Vagina (tissue), 2 donors: ENCODE data around the gene MARK1. TPM values are rescaled to one million over a fixed set of nuclear protein-coding genes. Genes with fewer than 3 reads are reported as not detected.
A peak's percentile ranks its signal among the peaks of the same experiment; 100 is the strongest.

ENCODE experiments used
- DNase-seq, 2 donors: peaks; one replicate each; pipeline ENCODE4 v3.0.0-alpha.2; 2017; ENCODE audit errors: extremely low spot score in 2 of 2
- H3K27ac ChIP-seq: fragments of 200-600 bp; sonication (generic); one replicate; pipeline ENCODE4 v1.5.1; 2019
- H3K27me3 ChIP-seq: fragments of 200-600 bp; sonication (generic); one replicate; pipeline ENCODE4 v1.5.1; 2019
- H3K36me3 ChIP-seq, 2 donors: fragments of 200-600 bp; sonication (generic); one replicate each; pipeline ENCODE4 v1.5.1; 2017 to 2019
- H3K4me1 ChIP-seq: fragments of 200-600 bp; sonication (generic); one replicate; pipeline ENCODE4 v1.5.1; 2019
- H3K4me3 ChIP-seq, 2 donors: fragments of 200-600 bp; sonication (generic); 1 replicate in 1 of 2; 2 replicates in 1 of 2; pipeline ENCODE4 v1.5.1; 2016 to 2019
- H3K9me3 ChIP-seq: fragments of 200-600 bp; sonication (generic); one replicate; pipeline ENCODE4 v1.5.1; 2019
- CTCF ChIP-seq, 3 experiments: fragments of 450-650 bp in 2 of 3; fragments of 200-600 bp in 1 of 3; sonication (generic) in 1 of 3; IDR thresholded peaks; one replicate each; pipeline ENCODE4 v1.5.1; 2017 to 2019; ENCODE audit warnings: antibody characterized with exemption in 3 of 3, mild to moderate bottlenecking in 2 of 3, moderate library complexity in 2 of 3
- POLR2A ChIP-seq, 2 donors: fragments of 450-650 bp; IDR thresholded peaks; one replicate each; pipeline ENCODE4 v1.6.1; 2017; ENCODE audit warnings: antibody characterized with exemption in 2 of 2, mild to moderate bottlenecking in 2 of 2, moderate library complexity in 2 of 2
- POLR2AphosphoS5 ChIP-seq, 2 donors: sonication (generic); formaldehyde crosslinking; IDR thresholded peaks; one replicate each; pipeline ENCODE4 v1.9.0; 2017; ENCODE audit warnings: antibody characterized with exemption in 2 of 2, mild to moderate bottlenecking in 2 of 2, low read depth in 1 of 2; ENCODE audit not compliant: insufficient read depth in 1 of 2
- intact Hi-C: fragments of 100-400 bp; cut with DNase I; formaldehyde crosslinking; loops from one replicate; pipeline ENCODE4 v1.15.1; 2023
- total RNA-seq: library from RNA; depleted of rRNA; stranded (reverse); fragments of >200 nt; gene quantifications from one replicate; pipeline ENCODE4 v1.2.3, GENCODE V29; 2016

The MARK1 gene
- total RNA-seq, 1 donor from 2014 or later = 13.0 TPM

DNA sequence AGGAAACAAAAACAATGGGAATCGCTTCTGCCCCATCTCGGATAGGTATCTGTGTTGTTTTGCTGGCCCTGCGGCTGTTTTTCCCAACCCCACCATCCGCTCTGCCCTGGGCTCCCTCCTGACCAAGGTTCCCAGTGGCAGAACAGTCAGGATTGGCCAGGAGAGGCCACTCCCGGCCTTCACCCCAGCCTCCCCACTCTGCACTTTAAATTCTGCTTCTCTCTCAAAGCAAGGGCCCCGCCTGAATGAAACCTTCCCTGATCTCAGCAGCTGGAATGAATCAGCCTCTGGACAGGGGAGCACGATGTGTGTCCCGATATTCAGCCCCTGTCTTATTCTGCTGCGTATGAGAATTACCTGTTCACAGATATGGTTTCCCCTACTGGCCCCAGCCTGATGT lies 178.5 kb downstream of the MARK1 start:
- intact Hi-C loops = loop anchor here (5.0 kb wide), 1 partner anchor 871 kb away; no protein-coding TSS in a partner anchor

GRCh38 chr1:220707160-220707559 lies 179.2 kb downstream of the MARK1 start:
- Histone ChIP-seq H3K27ac (no peak overlapping the region), H3K4me1 (no peaks in the 10 kb centered on the region), H3K36me3 (no peaks in the 10 kb centered on the region), H3K9me3 (no peaks in the 10 kb centered on the region), H3K4me3 (no peak overlapping the region), H3K27me3 (no peaks in the 10 kb centered on the region)
- intact Hi-C loops = loop anchor here (5.0 kb wide), 1 partner anchor 870 kb away; no protein-coding TSS in a partner anchor
- TF ChIP-seq POLR2A (IDR thresholded peaks at IDR 0.05) = no peak
- TF ChIP-seq POLR2AphosphoS5 (IDR thresholded peaks at IDR 0.05; ENCODE audit: insufficient read depth in 1 of 2, low read depth in 1 of 2) = no peak
- TF ChIP-seq CTCF (IDR thresholded peaks at IDR 0.05) = no peak
- peak in 1 of 2 donors; percentile 90 for DNase-seq

More for the DNA sequence above, 178.5 kb downstream of the MARK1 start:
- H3K36me3 ChIP-seq = no peaks in the 10 kb centered on the region
- H3K27ac ChIP-seq = no peak overlapping the region
- H3K27me3 ChIP-seq = no peaks in the 10 kb centered on the region
- no peak overlapping the region for H3K4me3 ChIP-seq
- no peaks in the 10 kb centered on the region for H3K4me1 ChIP-seq
- peak in 1 of 2 donors; percentile 87 for DNase-seq
- no peak for TF ChIP-seq CTCF (IDR thresholded peaks at IDR 0.05)
- no peak for TF ChIP-seq POLR2AphosphoS5 (IDR thresholded peaks at IDR 0.05; ENCODE audit: insufficient read depth in 1 of 2, low read depth in 1 of 2)
- no peak for TF ChIP-seq POLR2A (IDR thresholded peaks at IDR 0.05)
- no peaks in the 10 kb centered on the region for H3K9me3 ChIP-seq

DNA sequence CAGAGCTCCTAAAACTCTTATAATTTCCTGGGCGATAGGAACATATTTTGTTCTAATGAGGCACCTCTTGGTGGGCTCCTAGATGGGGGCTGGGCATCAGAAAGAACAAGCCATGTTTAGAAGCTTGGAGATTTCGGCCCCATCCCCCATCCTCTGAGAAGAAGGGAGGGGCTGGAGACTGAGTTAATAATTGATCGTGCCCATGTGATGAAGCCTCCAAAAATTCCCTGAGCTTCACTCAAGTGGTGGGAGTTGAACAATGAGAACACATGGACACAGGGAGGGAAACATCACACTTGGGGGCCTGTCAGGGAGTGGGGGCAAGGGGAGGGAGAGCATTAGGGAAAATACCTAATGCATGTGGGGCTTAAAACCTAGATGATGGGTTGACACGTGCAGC lies 180.3 kb downstream of the MARK1 start:
- TF ChIP-seq POLR2A (IDR thresholded peaks at IDR 0.05) (no peak), CTCF (IDR thresholded peaks at IDR 0.05) (no peak), POLR2AphosphoS5 (IDR thresholded peaks at IDR 0.05; ENCODE audit: insufficient read depth in 1 of 2, low read depth in 1 of 2) (no peak)
- Histone ChIP-seq H3K4me3 (no peak overlapping the region), H3K4me1 (no peaks in the 10 kb centered on the region), H3K27me3 (no peaks in the 10 kb centered on the region), H3K27ac (no peak overlapping the region), H3K36me3 (no peaks in the 10 kb centered on the region), H3K9me3 (no peaks in the 10 kb centered on the region)
- intact Hi-C loops = loop anchor here (5.0 kb wide), 1 partner anchor 869 kb away; no protein-coding TSS in a partner anchor
- no peak for DNase-seq

GRCh38 chr1:220708936-220709801 lies 181.2 kb downstream of the MARK1 start:
- no peak overlapping the region for H3K27ac ChIP-seq
- TF ChIP-seq CTCF (IDR thresholded peaks at IDR 0.05) (no peak), POLR2AphosphoS5 (IDR thresholded peaks at IDR 0.05; ENCODE audit: insufficient read depth in 1 of 2, low read depth in 1 of 2) (no peak)
- H3K27me3 ChIP-seq = no peaks in the 10 kb centered on the region
- no peaks in the 10 kb centered on the region for H3K36me3 ChIP-seq
- peak in 1 of 2 donors; percentile 34 for DNase-seq
- H3K4me1 ChIP-seq = no peaks in the 10 kb centered on the region
- no peaks in the 10 kb centered on the region for H3K9me3 ChIP-seq
- intact Hi-C loops = loop anchor here (5.0 kb wide), 1 partner anchor 868 kb away; no protein-coding TSS in a partner anchor
- no peak overlapping the region for H3K4me3 ChIP-seq

GRCh38 chr1:220710333-220710732 lies 182.4 kb downstream of the MARK1 start:
- Histone ChIP-seq H3K27me3 (no peaks in the 10 kb centered on the region), H3K9me3 (no peaks in the 10 kb centered on the region), H3K4me3 (no peak overlapping the region), H3K27ac (no peak overlapping the region), H3K36me3 (no peaks in the 10 kb centered on the region), H3K4me1 (no peaks in the 10 kb centered on the region)
- intact Hi-C loops = no loop called here
- TF ChIP-seq CTCF (IDR thresholded peaks at IDR 0.05) = no peak
- TF ChIP-seq POLR2AphosphoS5 (IDR thresholded peaks at IDR 0.05; ENCODE audit: insufficient read depth in 1 of 2, low read depth in 1 of 2) = no peak
- TF ChIP-seq POLR2A (IDR thresholded peaks at IDR 0.05) = no peak
- DNase-seq = no peak
